OCI-LY1 (cell line): ENCODE data around the gene CNTNAP5.

Experiments
- H2AFZ ChIP-seq: fragments of 200-600 bp; sonication (generic), shearing (Covaris generic); 2 replicates; pipeline ENCODE4 v1.6.0; 2014; ENCODE audit warnings: antibody characterized with exemption, mild to moderate bottlenecking, low read length
- H3F3A ChIP-seq: fragments of 200-600 bp; sonication (generic), shearing (Covaris generic); 2 replicates; pipeline ENCODE4 v1.6.0; 2014; ENCODE audit warnings: mild to moderate bottlenecking, antibody characterized with exemption, low read length, moderate library complexity; ENCODE audit not compliant: insufficient read depth
- H3K27ac ChIP-seq: fragments of 200-600 bp; sonication (generic); 2 replicates; pipeline ENCODE4 v1.5.1; 2014; ENCODE audit warnings: low read length, mixed run types, mild to moderate bottlenecking, low read depth; ENCODE audit not compliant: poor library complexity, severe bottlenecking
- H3K27me3 ChIP-seq: fragments of 200-600 bp; sonication (generic); 2 replicates; pipeline ENCODE4 v1.6.0; 2014; ENCODE audit warnings: antibody characterized with exemption, mild to moderate bottlenecking, low read length, moderate library complexity; ENCODE audit not compliant: insufficient read depth
- H3K36me3 ChIP-seq: fragments of 200-600 bp; sonication (generic); 2 replicates; pipeline ENCODE4 v1.6.1; 2014; ENCODE audit warnings: mild to moderate bottlenecking, antibody characterized with exemption, low read length, moderate library complexity, mixed read lengths; ENCODE audit not compliant: insufficient read depth
- H3K4me1 ChIP-seq: fragments of 200-600 bp; sonication (generic); 2 replicates; pipeline ENCODE4 v1.5.1; 2014; ENCODE audit warnings: mild to moderate bottlenecking, low read length, moderate library complexity; ENCODE audit not compliant: insufficient read depth, severe bottlenecking
- H3K4me2 ChIP-seq: fragments of 200-600 bp; sonication (generic), shearing (Covaris generic); 2 replicates; pipeline ENCODE4 v1.6.1; 2014; ENCODE audit warnings: low read length
- H3K4me3 ChIP-seq: fragments of 200-600 bp; sonication (generic); 2 replicates; pipeline ENCODE4 v1.5.1; 2014; ENCODE audit warnings: low read length, low read depth, mild to moderate bottlenecking, mixed read lengths; ENCODE audit not compliant: poor library complexity, severe bottlenecking
- H3K79me2 ChIP-seq: fragments of 200-600 bp; shearing (Covaris generic); 2 replicates; pipeline ENCODE4 v1.6.1; 2016; ENCODE audit warnings: mixed run types, low read length, mixed read lengths; ENCODE audit not compliant: insufficient read depth
- H3K9ac ChIP-seq: fragments of 200-600 bp; sonication (generic), shearing (Covaris generic); 2 replicates; pipeline ENCODE4 v1.6.1; 2014; ENCODE audit warnings: mild to moderate bottlenecking, low read length, mixed read lengths
- H3K9me2 ChIP-seq: fragments of 200-600 bp; sonication (generic), shearing (Covaris generic); 2 replicates; pipeline ENCODE4 v1.6.1; 2014; ENCODE audit warnings: low read depth, mild to moderate bottlenecking, low read length, mixed read lengths
- H3K9me3 ChIP-seq: fragments of 200-600 bp; shearing (Covaris generic); 2 replicates; pipeline ENCODE4 v1.6.1; 2014; ENCODE audit warnings: low read length, mixed read lengths
- H4K20me1 ChIP-seq: fragments of 200-600 bp; sonication (generic), shearing (Covaris generic); 2 replicates; pipeline ENCODE4 v1.6.0; 2016; ENCODE audit warnings: mild to moderate bottlenecking, low read length; ENCODE audit not compliant: insufficient read depth
- CTCF ChIP-seq: fragments of 200-600 bp; sonication (generic), shearing (Covaris generic); IDR thresholded peaks from 2 replicates; pipeline ENCODE4 v1.5.1; 2017; ENCODE audit warnings: mild to moderate bottlenecking, antibody characterized with exemption, low read length, moderate library complexity, mixed read lengths
- EZH2 ChIP-seq: fragments of 200-600 bp; sonication (generic), shearing (Covaris generic); IDR thresholded peaks from 2 replicates; pipeline ENCODE4 v1.8.0; 2017; ENCODE audit warnings: borderline replicate concordance, mixed run types, mild to moderate bottlenecking, antibody characterized with exemption, low read length, moderate library complexity, mixed read lengths

CNTNAP5 gene

GRCh38 chr2:124186801-124187200, 161.7 kb downstream of the CNTNAP5 start:
- no peak overlapping the region for H3K4me3 ChIP-seq
- H3K79me2 ChIP-seq: no peaks in the 10 kb centered on the region
- H3K36me3 ChIP-seq: no peaks in the 10 kb centered on the region
- H3K9me3 ChIP-seq: no peaks in the 10 kb centered on the region
- no peaks in the 10 kb centered on the region for H3K9me2 ChIP-seq
- H3F3A ChIP-seq: no peaks in the 10 kb centered on the region
- no peaks in the 10 kb centered on the region for H3K27me3 ChIP-seq
- H4K20me1 ChIP-seq: no peaks in the 10 kb centered on the region
- H3K27ac ChIP-seq: no peak overlapping the region
- no peak for TF ChIP-seq CTCF
- TF ChIP-seq EZH2: no peak
- H3K4me2 ChIP-seq: no peak overlapping the region
- H3K4me1 ChIP-seq: no peaks in the 10 kb centered on the region
- H2AFZ ChIP-seq: no peak overlapping the region
- H3K9ac ChIP-seq: no peak overlapping the region

- TF ChIP-seq CTCF (no peak), EZH2 (no peak)
- Histone ChIP-seq H3K4me3 (no peak overlapping the region), H3K9ac (no peak overlapping the region), H4K20me1 (no peaks in the 10 kb centered on the region), H3K27ac (no peak overlapping the region), H3K9me3 (no peaks in the 10 kb centered on the region), H3K4me1 (no peaks in the 10 kb centered on the region), H3K27me3 (no peaks in the 10 kb centered on the region), H3K79me2 (no peaks in the 10 kb centered on the region), H3K36me3 (no peaks in the 10 kb centered on the region), H3K9me2 (no peaks in the 10 kb centered on the region), H3K4me2 (no peak overlapping the region), H3F3A (no peaks in the 10 kb centered on the region), H2AFZ (no peak overlapping the region)
Measured at GRCh38 chr2:124187948-124188347, 162.9 kb downstream of the CNTNAP5 start.

- no peaks in the 10 kb centered on the region for H3K27me3 ChIP-seq
- H3K79me2 ChIP-seq: no peaks in the 10 kb centered on the region
- no peaks in the 10 kb centered on the region for H3K9me2 ChIP-seq
- no peak overlapping the region for H2AFZ ChIP-seq
- no peaks in the 10 kb centered on the region for H3K9me3 ChIP-seq
- no peaks in the 10 kb centered on the region for H3K4me1 ChIP-seq
- H3K27ac ChIP-seq: no peak overlapping the region
- H4K20me1 ChIP-seq: no peaks in the 10 kb centered on the region
- H3K36me3 ChIP-seq: no peaks in the 10 kb centered on the region
- H3K9ac ChIP-seq: no peak overlapping the region
- no peak overlapping the region for H3K4me2 ChIP-seq
- H3K4me3 ChIP-seq: no peak overlapping the region
- no peaks in the 10 kb centered on the region for H3F3A ChIP-seq
- TF ChIP-seq EZH2 (no peak), CTCF (no peak)
Measured at GRCh38 chr2:124193706-124194105, 168.6 kb downstream of the CNTNAP5 start.
